GM19240 (cell line): ENCODE measurements around the gene DEPDC7.
"Not testable (repeated sequence)": the region's sequence is repeated elsewhere in the genome, so short reads cannot be mapped to it uniquely, and the experiment has no call there.

ENCODE experiments used
- DNase-seq: peaks from one replicate; pipeline ENCODE4 v3.0.0; 2011; ENCODE audit warnings: low spot score; ENCODE audit not compliant: insufficient read length

The DEPDC7 gene

GRCh38 chr11:33015621-33016551 is at the start of gene DEPDC7:
Gene DEPDC7 (plus strand): TSS chr11:33015878. CDS start chr11:33015956, 78 bp downstream.
- DNase-seq, result peak; percentile 40

- no peak for DNase-seq
These were observed 47.1 kb upstream of the DEPDC7 start for GRCh38 chr11:32968541-32968940.

- DNase-seq, result not testable (repeated sequence)
These were observed 43.4 kb upstream of the DEPDC7 start for GRCh38 chr11:32972233-32972632.

GRCh38 chr11:32972781-32973180 is 42.9 kb upstream of the DEPDC7 start:
- no peak for DNase-seq

- DNase-seq, result no peak
These were observed 33.1 kb upstream of the DEPDC7 start for GRCh38 chr11:32982626-32983025.

- no peak for DNase-seq
These were observed 32.2 kb upstream of the DEPDC7 start for GRCh38 chr11:32983506-32983905.

DNA sequence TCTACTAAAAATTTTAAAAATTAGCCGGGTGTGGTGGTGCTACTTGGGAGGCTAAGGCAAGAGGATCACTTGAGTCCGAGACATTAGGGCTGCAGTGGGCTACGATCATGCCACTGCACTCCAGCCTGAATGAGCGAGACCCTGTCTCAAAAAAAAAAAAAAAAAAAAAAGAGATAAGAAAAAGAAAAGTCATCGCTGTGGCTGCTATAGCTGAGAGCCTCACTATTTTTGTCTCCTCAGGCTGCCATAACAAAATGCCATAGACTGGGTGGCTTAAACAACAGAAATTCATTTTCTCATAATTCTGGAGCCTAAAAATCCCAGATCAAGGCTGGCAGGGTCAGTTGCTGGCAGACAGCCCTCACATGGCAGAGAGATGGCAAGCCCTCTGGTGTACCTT is 30.1 kb upstream of the DEPDC7 start:
- no peak for DNase-seq

DNA sequence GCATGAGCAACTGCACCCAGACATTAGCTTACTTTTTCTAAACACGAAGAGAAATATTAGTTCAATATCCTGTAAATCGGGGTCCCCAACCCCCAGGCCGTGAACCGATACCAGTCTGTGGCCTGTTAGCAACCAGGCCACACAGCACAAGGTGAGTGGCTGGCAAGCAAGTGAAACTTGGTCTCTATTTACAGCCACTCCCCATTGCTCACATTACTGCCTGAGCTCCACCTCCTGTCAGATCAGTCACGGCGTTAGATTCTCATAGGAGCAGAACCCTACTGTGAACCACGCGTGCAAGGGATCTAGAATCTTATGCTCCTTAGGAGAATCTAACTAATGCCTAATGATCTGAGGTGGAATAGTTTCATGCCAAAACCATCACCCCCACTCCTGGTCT is 27.8 kb upstream of the DEPDC7 start:
- DNase-seq, result no peak

GRCh38 chr11:32990481-32990880 is 25.2 kb upstream of the DEPDC7 start:
- no peak for DNase-seq

- DNase-seq, result no peak
These were observed 24.3 kb upstream of the DEPDC7 start for GRCh38 chr11:32991427-32991826.

DNA sequence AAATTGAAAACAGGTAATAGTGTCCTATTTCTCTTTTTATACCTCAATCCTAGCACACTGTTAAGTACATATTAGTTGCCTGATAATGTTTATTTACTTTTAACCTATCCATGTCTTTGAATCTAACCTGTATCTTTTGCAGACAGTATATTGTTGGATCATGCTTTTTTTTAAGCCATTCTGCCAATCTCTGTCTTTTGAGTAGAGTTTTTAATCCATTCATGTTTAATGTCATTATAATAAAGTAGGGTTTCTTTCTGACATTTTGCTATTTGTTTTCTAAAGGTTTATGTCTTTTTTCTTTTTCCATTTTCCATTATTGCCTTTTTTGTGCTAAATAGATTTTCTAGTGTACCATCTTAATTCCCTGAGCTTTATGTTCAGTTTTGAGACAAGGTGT is 23.8 kb upstream of the DEPDC7 start:
- DNase-seq, result no peak

DNA sequence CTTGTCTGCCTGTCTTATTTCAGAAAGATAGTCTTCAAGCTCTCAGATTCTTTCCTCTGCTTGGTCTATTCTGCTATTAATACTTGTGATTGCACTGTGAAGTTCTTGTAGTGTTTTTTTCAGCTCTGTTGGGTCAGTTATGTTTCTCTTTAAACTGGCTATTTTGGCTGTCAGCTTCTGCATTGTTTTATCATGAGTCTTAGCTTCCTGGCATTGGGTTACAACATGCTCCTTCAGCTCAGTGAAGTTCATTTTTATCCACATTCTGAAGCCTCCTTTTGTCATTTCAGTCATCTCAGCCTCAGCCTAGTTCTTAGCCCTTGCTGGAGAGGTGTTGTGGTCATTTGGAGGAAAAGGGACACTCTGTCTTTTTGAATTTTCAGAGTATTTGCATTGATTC is 15.5 kb upstream of the DEPDC7 start:
- no peak for DNase-seq

DNA sequence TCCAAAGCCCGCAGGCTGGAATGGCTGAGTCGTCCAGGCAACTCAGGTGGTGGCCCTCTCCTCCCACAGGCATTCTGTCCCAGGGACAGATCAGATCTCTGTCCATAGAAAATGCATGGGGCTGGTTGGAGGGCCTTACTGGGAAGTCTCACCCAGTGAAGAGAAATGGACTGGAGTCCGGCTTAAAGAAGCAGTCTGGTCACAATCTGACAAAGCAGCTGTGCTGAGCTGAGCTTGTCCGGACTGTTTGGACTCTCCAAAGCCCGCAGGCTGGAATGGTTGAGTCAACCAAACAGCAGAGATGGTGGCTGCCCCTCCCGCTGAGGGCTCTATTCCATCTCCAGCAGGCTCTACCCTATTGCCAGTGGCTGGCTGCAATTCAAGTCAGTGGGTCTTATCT is 14.4 kb upstream of the DEPDC7 start:
- DNase-seq, result no peak

DNA sequence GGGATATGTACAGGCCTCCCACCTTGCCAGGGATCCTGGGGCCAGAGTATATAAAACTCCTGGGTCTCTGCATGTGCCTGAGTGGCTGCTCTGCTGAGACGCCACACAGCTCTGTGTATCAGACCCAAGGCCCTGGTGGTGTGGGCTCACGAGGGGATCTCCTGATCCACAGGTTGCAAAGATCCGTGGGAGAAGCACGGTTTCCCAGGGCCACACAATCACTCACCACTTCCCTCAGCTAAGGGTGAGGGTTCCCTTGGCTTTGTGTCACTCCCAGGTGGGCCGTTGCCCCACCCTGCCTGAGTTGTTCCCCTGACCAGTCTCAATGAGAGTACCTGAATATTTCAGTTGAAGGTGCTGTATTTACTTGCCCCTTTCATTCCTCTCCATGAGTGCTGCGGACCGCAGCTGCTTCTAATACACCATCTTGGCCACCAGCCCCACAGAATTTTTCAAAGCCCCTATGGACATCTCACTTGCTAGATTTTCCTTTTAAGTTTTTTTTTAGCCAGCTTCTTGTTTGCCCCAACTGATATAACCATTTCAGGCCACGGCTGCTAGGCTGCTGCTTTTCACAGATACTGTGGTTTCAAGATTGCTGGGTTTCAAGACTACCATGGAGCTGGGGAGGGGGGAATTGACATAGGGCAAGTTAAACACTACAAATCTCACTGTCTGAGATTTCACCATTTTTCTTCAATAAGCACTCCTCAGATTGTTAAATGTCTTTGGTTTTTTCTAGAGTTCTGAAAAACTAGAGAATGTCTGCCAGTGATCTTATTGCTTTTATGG is 13.7 kb upstream of the DEPDC7 start:
- no peak for DNase-seq

DNA sequence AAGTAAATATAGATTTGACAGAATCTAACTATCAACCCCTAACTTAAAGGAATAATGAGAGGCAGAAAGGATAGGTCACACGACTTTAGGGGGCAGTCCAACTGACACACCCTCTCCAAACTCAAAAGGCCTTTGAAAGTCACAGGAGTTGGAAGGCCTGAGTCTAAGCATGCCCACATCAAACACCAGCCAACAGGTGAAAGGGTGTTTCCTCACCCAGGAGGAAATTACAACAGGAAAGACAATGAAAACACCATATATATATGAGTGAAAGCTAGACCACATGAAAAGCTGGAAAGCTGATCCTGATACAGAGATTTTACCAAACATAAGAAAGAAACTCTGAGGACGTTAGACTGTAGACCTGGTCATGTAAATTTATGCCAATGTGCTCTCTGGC is 10.5 kb upstream of the DEPDC7 start:
- no peak for DNase-seq

- no peak for DNase-seq
These were observed 9.7 kb upstream of the DEPDC7 start for GRCh38 chr11:33006010-33006409.

DNA sequence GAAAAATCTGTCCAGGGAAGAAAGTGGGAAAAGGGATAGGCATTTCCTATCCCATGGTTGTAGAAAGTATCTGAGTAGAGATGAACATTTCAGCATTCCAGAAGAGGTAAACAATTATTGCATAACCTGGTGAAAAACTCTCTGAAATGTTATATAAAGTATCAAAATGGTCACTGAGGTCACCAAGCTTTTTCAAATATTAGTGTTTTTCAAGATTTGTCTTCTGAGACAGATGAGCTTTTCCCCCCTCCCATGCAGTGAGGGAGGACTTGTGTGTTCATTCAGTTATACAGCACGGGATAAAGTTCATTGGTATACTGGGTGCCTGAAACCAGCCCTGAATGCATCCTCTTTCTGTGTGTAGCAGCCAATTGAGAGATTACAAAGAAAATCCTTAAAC is 1.9 kb upstream of the DEPDC7 start:
- DNase-seq, result no peak

- no peak for DNase-seq
These were observed 976 bp downstream of the DEPDC7 start for GRCh38 chr11:33016654-33017053.

DNA sequence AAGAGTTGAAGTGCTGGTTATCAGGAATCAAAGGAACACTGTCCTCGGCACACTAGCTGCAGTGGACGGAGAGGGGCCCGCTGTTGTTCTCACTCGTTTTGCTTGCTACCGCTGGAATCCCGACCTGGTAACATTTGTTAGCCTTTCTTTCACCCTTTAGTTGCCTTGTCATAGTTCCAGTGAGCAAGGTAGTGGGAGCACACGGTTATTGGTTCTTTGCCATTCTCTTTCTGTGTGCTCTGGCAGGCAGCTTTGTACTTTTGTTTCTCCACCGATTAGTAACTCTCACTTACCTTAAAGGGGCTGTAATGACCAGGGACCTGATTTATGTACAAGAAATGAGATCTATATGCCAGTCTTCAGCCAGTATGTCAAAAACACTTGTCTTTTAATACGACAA is 1.8 kb downstream of the DEPDC7 start:
- no peak for DNase-seq

GRCh38 chr11:33017965-33018364 is 2.3 kb downstream of the DEPDC7 start:
- no peak for DNase-seq

DNA sequence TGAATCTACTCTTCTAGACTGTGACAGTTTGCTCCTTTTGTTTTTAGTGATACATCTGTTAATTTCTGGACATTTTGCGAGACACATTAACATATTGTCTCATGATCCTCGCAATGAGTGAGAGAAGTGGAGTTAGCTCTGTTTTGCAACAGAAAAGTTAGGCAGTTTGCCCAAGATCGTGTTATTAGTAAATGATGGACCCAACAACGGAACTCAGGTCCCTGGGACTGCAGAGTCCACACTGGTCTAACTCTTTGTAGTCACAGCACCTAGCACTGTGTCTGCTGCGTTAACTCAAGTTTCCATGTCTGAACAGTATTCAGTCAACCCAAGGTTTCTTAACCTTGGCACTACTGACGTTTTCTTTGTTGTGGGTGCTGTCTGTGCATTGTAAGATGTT is 3.2 kb downstream of the DEPDC7 start:
- DNase-seq, result no peak

DNA sequence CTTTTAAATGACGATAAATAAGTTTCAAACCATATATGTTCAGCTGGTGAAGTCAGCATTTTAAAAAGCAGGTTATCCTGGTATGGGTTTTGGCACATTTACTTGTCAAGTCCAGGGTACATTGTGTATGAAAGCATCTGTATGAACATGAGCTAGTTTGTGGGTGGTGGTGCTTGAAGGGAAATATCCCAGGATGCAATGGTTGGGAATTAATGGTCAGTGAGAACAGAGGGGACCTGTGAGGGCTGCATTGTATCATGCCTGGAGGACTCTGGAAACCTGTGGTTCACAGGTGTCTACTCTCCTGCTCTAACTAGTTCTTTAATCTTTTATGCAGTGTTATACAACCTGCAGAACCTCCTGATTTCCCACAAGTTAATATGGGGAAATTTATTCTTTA is 5.8 kb downstream of the DEPDC7 start:
- no peak for DNase-seq

DNA sequence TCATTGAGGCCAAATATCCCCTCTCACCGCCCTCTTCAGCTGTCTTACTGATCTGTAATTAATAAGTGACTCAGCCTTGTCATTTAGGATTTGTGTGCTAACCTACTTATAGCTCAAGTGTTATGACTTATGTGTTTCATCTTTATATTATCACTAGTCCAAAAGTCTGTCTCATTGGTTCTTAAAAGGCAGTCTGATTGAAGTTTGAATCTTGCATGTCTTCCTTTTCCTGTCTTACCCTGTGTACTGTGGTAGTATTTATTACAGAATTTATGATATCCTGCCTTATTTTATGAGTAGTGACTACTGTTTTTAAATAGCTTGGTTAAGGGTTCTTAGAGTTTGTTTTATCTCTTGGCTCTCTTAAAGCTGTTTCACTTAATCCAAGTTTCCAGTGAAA is 6.3 kb downstream of the DEPDC7 start:
- DNase-seq, result no peak
